Measurements from ENCODE around the gene COL24A1. TPM values are rescaled to one million over a fixed set of nuclear protein-coding genes. Genes with fewer than 3 reads are reported as not detected.
"Not testable (repeated sequence)": the region's sequence is repeated elsewhere in the genome, so short reads cannot be mapped to it uniquely, and the experiment has no call there.

Gene COL24A1
- total RNA-seq, 4 donors from 2014 or later: 0.32 to 1.8 (median 0.72) TPM

DNA sequence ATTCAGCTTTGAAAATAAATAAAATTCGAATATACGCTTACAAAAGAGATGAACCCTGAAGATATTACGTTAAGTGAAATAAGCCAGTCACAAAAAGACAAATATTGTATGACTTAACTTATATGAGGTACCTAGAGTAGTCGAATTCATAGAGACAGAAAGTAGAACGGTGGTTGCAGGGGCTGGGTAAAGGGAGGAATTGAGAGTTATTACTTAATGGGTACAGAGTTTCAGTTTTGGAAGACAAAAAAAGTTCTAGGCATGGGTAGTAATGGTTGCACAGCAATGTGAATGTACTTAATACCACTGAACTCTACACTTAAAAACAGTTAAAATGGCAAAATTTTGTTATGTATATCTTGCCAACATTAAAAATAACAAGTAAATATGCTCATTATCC lies 399.7 kb downstream of the COL24A1 start:
- no peak for DNase-seq (ENCODE audit: low spot score in 2 of 2)
- H3K4me3 ChIP-seq: no peak overlapping the region
- no peak overlapping the region for H3K27ac ChIP-seq
- WGBS: 89% methylated on average over 5 of the region's 5 CpGs
- TF ChIP-seq, protein P1, sequence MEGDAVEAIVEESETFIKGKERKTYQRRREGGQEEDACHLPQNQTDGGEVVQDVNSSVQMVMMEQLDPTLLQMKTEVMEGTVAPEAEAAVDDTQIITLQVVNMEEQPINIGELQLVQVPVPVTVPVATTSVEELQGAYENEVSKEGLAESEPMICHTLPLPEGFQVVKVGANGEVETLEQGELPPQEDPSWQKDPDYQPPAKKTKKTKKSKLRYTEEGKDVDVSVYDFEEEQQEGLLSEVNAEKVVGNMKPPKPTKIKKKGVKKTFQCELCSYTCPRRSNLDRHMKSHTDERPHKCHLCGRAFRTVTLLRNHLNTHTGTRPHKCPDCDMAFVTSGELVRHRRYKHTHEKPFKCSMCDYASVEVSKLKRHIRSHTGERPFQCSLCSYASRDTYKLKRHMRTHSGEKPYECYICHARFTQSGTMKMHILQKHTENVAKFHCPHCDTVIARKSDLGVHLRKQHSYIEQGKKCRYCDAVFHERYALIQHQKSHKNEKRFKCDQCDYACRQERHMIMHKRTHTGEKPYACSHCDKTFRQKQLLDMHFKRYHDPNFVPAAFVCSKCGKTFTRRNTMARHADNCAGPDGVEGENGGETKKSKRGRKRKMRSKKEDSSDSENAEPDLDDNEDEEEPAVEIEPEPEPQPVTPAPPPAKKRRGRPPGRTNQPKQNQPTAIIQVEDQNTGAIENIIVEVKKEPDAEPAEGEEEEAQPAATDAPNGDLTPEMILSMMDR (IDR thresholded peaks at IDR 0.05): no peak
- TF ChIP-seq POLR2A (IDR thresholded peaks at IDR 0.05): no peak
- TF ChIP-seq POLR2AphosphoS5 (IDR thresholded peaks at IDR 0.05): no peak
- TF ChIP-seq EP300 (IDR thresholded peaks at IDR 0.05): no peak
- no peaks in the 10 kb centered on the region for H3K4me1 ChIP-seq
- H3K27me3 ChIP-seq: no peaks in the 10 kb centered on the region
- H3K36me3 ChIP-seq: no peaks in the 10 kb centered on the region
- H3K9me3 ChIP-seq: no peaks in the 10 kb centered on the region

DNA sequence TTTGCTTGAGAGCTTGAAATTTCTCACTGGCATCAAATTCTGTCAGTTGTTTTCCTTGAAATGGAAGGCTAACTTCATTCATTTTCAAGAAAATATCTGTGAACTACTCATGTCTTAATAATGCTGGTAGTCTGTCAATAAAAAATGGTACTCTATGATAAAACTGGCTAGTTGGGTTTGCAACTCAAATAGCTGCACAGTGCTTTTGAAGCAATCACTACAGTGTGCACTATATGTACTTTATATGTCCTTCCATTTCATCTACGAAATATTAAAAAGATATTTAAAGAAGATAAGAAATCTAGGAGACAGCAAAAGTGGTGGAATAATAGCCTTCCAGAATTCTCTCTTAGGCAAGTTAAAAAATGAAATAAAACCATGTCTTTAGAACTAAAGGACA lies 408.5 kb downstream of the COL24A1 start:
- no peak for DNase-seq (ENCODE audit: low spot score in 2 of 2)
- 83% methylated on average over 1 of the region's 1 CpG for WGBS
- H3K36me3 ChIP-seq: no peaks in the 10 kb centered on the region

DNA sequence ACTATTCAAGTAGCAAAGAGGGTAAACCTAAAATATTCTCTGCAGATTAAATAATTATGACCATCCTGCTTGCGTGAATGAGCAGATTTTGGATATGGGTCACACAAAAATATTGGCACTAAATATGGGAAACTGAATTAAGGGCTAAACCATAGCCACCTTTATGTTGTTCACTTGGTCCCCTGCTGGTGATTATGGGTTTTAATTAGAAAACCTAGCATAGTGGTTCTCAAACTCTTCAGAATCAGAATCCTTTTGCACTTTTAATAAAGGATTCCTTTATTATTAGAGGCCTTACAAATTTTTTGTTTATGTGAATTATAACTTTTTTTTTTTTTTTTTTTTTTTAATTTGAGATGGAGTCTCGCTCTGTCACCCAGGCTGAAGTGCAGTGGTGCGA lies 409.8 kb downstream of the COL24A1 start:
- Histone ChIP-seq H3K4me1 (no peaks in the 10 kb centered on the region), H3K27ac (no peak overlapping the region), H3K4me3 (no peak overlapping the region), H3K27me3 (no peaks in the 10 kb centered on the region), H3K36me3 (no peaks in the 10 kb centered on the region), H3K9me3 (no peaks in the 10 kb centered on the region)
- 99% methylated on average over 3 of the region's 3 CpGs for WGBS
- no peak for DNase-seq (ENCODE audit: low spot score in 2 of 2)
- TF ChIP-seq, protein P1 (IDR thresholded peaks at IDR 0.05): no peak
- TF ChIP-seq EP300 (IDR thresholded peaks at IDR 0.05): no peak
- TF ChIP-seq POLR2A (IDR thresholded peaks at IDR 0.05): no peak
- TF ChIP-seq POLR2AphosphoS5 (IDR thresholded peaks at IDR 0.05): no peak

More for the DNA sequence above, 408.5 kb downstream of the COL24A1 start:
- TF ChIP-seq EP300 (IDR thresholded peaks at IDR 0.05) (no peak), POLR2AphosphoS5 (IDR thresholded peaks at IDR 0.05) (no peak), POLR2A (IDR thresholded peaks at IDR 0.05) (no peak)
- TF ChIP-seq, protein P1 (IDR thresholded peaks at IDR 0.05): no peak
- Histone ChIP-seq H3K27me3 (no peaks in the 10 kb centered on the region), H3K4me1 (no peaks in the 10 kb centered on the region), H3K4me3 (no peak overlapping the region), H3K9me3 (no peaks in the 10 kb centered on the region), H3K27ac (no peak overlapping the region)

DNA sequence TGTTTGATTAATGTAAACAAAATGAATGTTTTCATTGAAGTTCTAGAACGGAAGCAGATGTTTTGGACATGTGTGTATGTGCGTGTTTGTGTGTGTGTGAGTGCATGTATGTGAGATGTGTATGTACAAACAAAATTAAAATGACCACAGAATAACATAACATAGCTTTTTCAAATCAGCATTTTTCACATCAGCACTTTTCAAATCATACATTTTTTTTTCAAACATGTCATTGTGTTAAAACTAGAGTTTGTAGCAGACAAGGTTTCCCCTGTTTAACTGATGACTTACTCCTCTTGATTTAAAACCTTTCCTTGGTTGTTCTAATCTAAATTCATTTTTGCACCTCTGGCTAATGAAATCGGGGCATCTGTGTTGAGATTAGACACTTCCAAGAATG lies 412.8 kb downstream of the COL24A1 start:
- H3K9me3 ChIP-seq: no peaks in the 10 kb centered on the region
- no peak for DNase-seq (ENCODE audit: low spot score in 2 of 2)
- no peak overlapping the region for H3K27ac ChIP-seq
- 86% methylated on average over 3 of the region's 3 CpGs for WGBS
- no peaks in the 10 kb centered on the region for H3K27me3 ChIP-seq
- no peaks in the 10 kb centered on the region for H3K36me3 ChIP-seq
- TF ChIP-seq POLR2AphosphoS5 (IDR thresholded peaks at IDR 0.05) (no peak), EP300 (IDR thresholded peaks at IDR 0.05) (no peak)
- no peaks in the 10 kb centered on the region for H3K4me1 ChIP-seq
- H3K4me3 ChIP-seq: no peak overlapping the region

DNA sequence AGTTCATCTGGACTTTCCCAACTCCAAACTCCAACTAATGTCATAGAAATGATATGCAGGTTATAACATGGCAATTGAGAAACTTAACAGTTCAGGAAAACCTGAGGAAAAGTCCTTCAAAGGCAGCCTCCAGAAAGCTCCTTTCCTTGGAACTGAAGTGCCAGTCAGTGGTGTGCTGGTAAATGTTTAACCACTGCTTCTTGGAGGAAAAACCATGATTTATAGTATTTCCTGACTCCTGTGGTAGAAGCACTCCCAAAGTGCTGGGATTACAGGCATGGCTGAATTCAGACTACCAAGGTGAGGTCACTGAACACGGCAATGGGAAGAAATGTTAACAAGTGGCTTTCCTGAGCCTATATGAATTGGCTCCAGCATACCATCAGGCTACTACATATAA lies 421.6 kb downstream of the COL24A1 start:
- TF ChIP-seq POLR2AphosphoS5 (IDR thresholded peaks at IDR 0.05): no peak
- TF ChIP-seq, protein P1 (IDR thresholded peaks at IDR 0.05): no peak
- H3K27ac ChIP-seq: no peak overlapping the region
- no peaks in the 10 kb centered on the region for H3K9me3 ChIP-seq
- H3K4me1 ChIP-seq: no peaks in the 10 kb centered on the region
- H3K27me3 ChIP-seq: no peaks in the 10 kb centered on the region
- no peak for DNase-seq (ENCODE audit: low spot score in 2 of 2)
- H3K4me3 ChIP-seq: no peak overlapping the region
- no peaks in the 10 kb centered on the region for H3K36me3 ChIP-seq
- 90% methylated on average over 1 of the region's 1 CpG for WGBS

DNA sequence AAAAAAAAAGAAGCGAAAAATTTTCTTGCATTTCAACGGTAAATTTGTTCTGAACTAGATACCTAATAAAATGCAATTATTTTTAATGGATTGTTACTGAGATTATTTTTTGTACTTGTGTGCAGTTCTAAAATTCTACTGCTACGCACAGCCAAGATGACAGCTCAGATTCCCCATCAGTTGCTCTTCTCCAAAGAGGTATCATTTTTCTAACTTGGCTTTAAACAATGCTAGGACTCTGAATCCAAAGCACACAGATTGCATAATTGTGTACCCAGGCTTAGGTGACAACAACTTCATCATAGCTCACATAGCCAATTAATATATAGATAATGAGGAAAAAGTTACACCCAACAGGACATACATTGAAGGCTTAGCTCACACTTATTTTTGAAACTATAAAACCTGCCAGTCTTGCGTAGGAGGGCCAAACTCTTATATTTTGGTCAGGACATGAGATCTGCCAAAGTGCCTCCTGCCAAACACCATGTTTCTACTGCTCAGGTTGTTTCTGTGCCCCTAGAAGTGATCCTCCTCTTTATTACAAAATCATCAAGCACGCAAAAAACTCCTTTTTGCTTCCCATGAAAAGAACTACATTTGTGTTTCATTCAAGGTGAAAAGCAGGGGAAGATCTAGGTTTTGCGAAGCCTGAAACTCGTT lies 437.8 kb downstream of the COL24A1 start:
- no peaks in the 10 kb centered on the region for H3K36me3 ChIP-seq
- H3K27ac ChIP-seq: no peak overlapping the region
- H3K4me3 ChIP-seq: no peak overlapping the region
- H3K4me1 ChIP-seq: no peaks in the 10 kb centered on the region
- WGBS: 93% methylated on average over 7 of the region's 7 CpGs
- H3K9me3 ChIP-seq: peaks cover 11% of the 10 kb centered on the region
- no peaks in the 10 kb centered on the region for H3K27me3 ChIP-seq
- no peak for TF ChIP-seq POLR2A (IDR thresholded peaks at IDR 0.05)
- TF ChIP-seq POLR2AphosphoS5 (IDR thresholded peaks at IDR 0.05): no peak
- TF ChIP-seq, protein P1 (IDR thresholded peaks at IDR 0.05): no peak
- TF ChIP-seq EP300 (IDR thresholded peaks at IDR 0.05): no peak
- no peak for DNase-seq (ENCODE audit: low spot score in 2 of 2)

DNA sequence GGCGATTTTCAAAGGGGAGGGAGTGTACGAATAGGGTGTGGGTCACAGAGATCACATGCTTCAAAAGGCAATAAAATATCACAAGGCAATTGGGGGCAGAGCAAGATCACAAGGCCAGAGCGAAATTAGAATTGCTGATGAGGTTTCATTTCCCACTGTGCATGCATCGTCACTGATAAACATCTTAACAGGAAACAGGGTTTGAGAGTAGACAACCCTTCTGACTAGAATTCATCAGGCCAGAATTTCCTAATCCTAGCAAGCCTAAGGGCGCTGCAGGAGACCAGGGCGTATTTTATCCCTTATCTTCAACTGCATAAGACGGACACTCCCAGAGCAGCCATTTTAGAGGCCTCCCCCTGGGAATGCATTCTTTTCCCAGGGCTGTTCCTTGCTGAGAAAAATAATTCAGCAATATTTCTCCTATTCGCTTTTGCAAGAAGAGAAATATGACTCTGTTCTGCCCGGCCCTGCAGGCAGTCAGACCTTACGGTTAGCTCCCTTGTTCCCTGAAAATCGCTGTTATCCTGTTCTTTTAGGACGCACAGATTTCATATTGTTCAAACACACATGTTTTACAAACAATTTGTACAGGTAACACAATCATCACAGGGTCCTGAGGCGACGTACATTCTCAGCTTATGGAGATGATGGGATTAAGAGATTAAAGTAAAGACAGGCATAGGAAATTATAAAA lies 442.0 kb downstream of the COL24A1 start:
- not testable (repeated sequence) for H3K27me3 ChIP-seq; DNase-seq (ENCODE audit: low spot score in 2 of 2); H3K27ac ChIP-seq; H3K4me3 ChIP-seq; H3K9me3 ChIP-seq; H3K4me1 ChIP-seq; H3K36me3 ChIP-seq
- WGBS: 89% methylated on average over 14 of the region's 14 CpGs
